Lower leg skin (tissue), 4 donors: ENCODE measurements around the gene ERAP2. TPM values are rescaled to one million over a fixed set of nuclear protein-coding genes. Genes with fewer than 3 reads are reported as not detected.

ENCODE experiments used
- DNase-seq, 2 donors: peaks; one replicate each; pipeline ENCODE4 v3.0.0-alpha.2; 2019; ENCODE audit warnings: low spot score in 2 of 2
- H3K4me3 ChIP-seq: fragments of 200-600 bp; sonication (generic); 2 replicates; pipeline ENCODE4 v1.5.1; 2017; ENCODE audit warnings: mild to moderate bottlenecking, low read depth; ENCODE audit not compliant: poor library complexity, severe bottlenecking
- CTCF ChIP-seq, 3 donors: fragments of 450-650 bp; IDR thresholded peaks; one replicate each; pipeline ENCODE4 v1.5.1; 2016; ENCODE audit warnings: antibody characterized with exemption in 3 of 3, mild to moderate bottlenecking in 3 of 3, moderate library complexity in 2 of 3
- POLR2A ChIP-seq, 2 donors: fragments of 450-650 bp; IDR thresholded peaks; one replicate each; pipeline ENCODE4 v1.6.1; 2016 to 2017; ENCODE audit warnings: antibody characterized with exemption in 2 of 2, mild to moderate bottlenecking in 1 of 2, moderate library complexity in 1 of 2
- WGBS, 2 donors: methylation state at CpG; one replicate each; pipeline ENCODE4 v1.1.5; 2018; 5-methylcytosine and 5-hydroxymethylcytosine counted together
- intact Hi-C: fragments of 100-400 bp; cut with DNase I; formaldehyde crosslinking; loops from one replicate; pipeline ENCODE4 v1.15.0; 2023; ENCODE audit warnings: low total_unique reads
- total RNA-seq, 4 donors: library from RNA; depleted of rRNA; stranded (reverse); fragments of >200 nt; gene quantifications; one replicate each; pipeline ENCODE4 v1.1.0, GENCODE V29; 2016

ERAP2 gene
- total RNA-seq, 4 donors from 2014 or later: 5.0 to 11.0 (median 9.3) TPM

GRCh38 chr5:96859375-96859774 lies 16.9 kb upstream of the ERAP2 start:
- TF ChIP-seq POLR2A (IDR thresholded peaks at IDR 0.05): no peak
- TF ChIP-seq CTCF (IDR thresholded peaks at IDR 0.05): no peak
- 78 to 90% methylated on average over 2 of the region's 2 CpGs for WGBS, 2 donors
- no peak overlapping the region for H3K4me3 ChIP-seq
- intact Hi-C loops: no loop called here
- no peak for DNase-seq

GRCh38 chr5:96861076-96861475 lies 15.2 kb upstream of the ERAP2 start:
- TF ChIP-seq POLR2A (IDR thresholded peaks at IDR 0.05): no peak
- TF ChIP-seq CTCF (IDR thresholded peaks at IDR 0.05): no peak
- H3K4me3 ChIP-seq: no peak overlapping the region
- no peak for DNase-seq
- intact Hi-C loops: no loop called here
- WGBS, 2 donors: 82 to 84% methylated on average over 2 of the region's 2 CpGs

DNA sequence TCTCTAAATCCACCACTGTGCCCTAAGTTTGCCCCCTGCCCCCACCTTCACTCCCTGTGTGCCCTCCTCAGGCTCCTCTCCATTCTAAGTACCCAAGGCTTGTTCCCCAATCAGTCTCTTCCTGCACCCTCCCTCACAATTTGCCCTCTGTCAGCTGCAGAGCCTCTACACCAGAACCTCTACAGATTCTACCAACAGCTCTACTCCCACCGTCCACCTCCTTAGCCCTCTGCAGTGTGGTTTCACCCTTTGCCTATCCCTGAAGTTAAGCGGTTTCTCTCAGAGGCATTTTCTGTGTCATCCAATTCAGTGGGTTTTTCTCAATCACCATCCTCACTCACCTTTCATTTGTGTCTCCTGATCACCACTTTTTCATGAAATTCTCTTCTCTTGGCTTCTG lies 13.2 kb upstream of the ERAP2 start:
- no peak for TF ChIP-seq POLR2A (IDR thresholded peaks at IDR 0.05)
- TF ChIP-seq CTCF (IDR thresholded peaks at IDR 0.05): no peak
- intact Hi-C loops: no loop called here
- WGBS, 2 donors: 95% methylated on average over 2 of the region's 2 CpGs
- H3K4me3 ChIP-seq: no peak overlapping the region
- no peak for DNase-seq

GRCh38 chr5:96863949-96864584 lies 12.2 kb upstream of the ERAP2 start:
- DNase-seq: no peak
- no peak overlapping the region for H3K4me3 ChIP-seq
- WGBS, 2 donors: 70 to 80% methylated on average over 3 of the region's 3 CpGs
- intact Hi-C loops: no loop called here
- TF ChIP-seq POLR2A (IDR thresholded peaks at IDR 0.05) (no peak), CTCF (IDR thresholded peaks at IDR 0.05) (no peak)

DNA sequence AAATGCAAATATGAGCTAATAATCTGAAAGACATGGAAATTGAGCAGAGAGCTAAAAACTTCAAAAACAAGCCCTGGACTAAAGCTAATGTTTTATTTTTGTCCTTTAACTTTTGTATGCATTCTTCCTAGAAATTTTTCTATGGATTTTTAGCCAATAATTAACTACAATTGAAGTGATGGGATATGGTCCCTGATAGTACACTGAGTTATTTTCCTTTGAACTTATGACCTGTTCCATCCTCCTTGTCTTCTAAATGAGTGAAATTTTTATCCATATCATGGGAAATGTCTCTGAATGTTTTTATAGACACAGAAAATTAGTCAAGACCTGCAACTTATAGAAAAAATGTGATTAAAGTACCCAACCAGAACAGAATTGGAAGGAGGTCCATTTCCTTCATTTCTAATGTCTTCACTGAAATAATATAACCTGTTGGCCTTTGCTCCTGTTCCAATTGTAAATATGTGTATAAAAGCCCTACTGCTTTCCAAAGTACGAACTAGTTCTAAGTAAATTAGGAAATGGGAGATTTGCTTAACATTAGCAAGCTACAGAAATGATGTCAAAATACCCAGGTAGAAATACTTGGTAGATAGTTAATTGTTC lies 11.3 kb upstream of the ERAP2 start:
- WGBS, 2 donors: 89 to 97% methylated on average over 1 of the region's 1 CpG
- intact Hi-C loops: no loop called here
- H3K4me3 ChIP-seq: no peak overlapping the region

More for the DNA sequence above, 11.3 kb upstream of the ERAP2 start:
- no peak for DNase-seq
- TF ChIP-seq CTCF (IDR thresholded peaks at IDR 0.05): no peak
- no peak for TF ChIP-seq POLR2A (IDR thresholded peaks at IDR 0.05)
